CD4-positive, CD25-positive, alpha-beta regulatory T cell (primary cell): ENCODE measurements around the gene GJA3. TPM values are rescaled to one million over a fixed set of nuclear protein-coding genes. Genes with fewer than 3 reads are reported as not detected.

Source experiments
- ATAC-seq, 2 donors: fragments of 150-1000 bp; cut with Tn5 transposase; one replicate each; pipeline ENCODE4 v1.10.0; 2021; ENCODE audit warnings: low read depth in 2 of 2, moderate number of reproducible peaks in 2 of 2, moderate library complexity in 1 of 2
- DNase-seq, 3 donors: peaks; one replicate each; pipeline versions ENCODE4 v3.0.0 to v3.0.0-alpha.2; 2012 to 2022; ENCODE audit warnings: mixed read lengths in 1 of 3
- H3K27ac ChIP-seq: one replicate; pipeline ENCODE4 v1.7.0; 2013; ENCODE audit warnings: mild to moderate bottlenecking, low read length; ENCODE audit not compliant: insufficient read depth, poor library complexity, severe bottlenecking
- H3K27me3 ChIP-seq: one replicate; pipeline ENCODE4 v1.7.0; 2013; ENCODE audit warnings: low read length; ENCODE audit not compliant: control insufficient read depth, insufficient read depth
- H3K36me3 ChIP-seq: one replicate; pipeline ENCODE4 v1.7.0; 2013; ENCODE audit warnings: mild to moderate bottlenecking, low read length, moderate library complexity; ENCODE audit not compliant: control insufficient read depth, insufficient read depth
- H3K4me1 ChIP-seq: 2 replicates; pipeline ENCODE4 v1.7.0; 2013; ENCODE audit warnings: mild to moderate bottlenecking, low read length; ENCODE audit not compliant: insufficient read depth, control insufficient read depth, poor library complexity, severe bottlenecking
- H3K4me3 ChIP-seq: one replicate; pipeline ENCODE4 v1.7.0; 2013; ENCODE audit warnings: low read depth, mild to moderate bottlenecking, low read length, moderate library complexity
- H3K9me3 ChIP-seq, 2 experiments: 1 replicate in 1 of 2; 2 replicates in 1 of 2; pipeline ENCODE4 v1.7.0; 2013; ENCODE audit warnings: low read length in 2 of 2, mild to moderate bottlenecking in 1 of 2, moderate library complexity in 1 of 2; ENCODE audit not compliant: control insufficient read depth in 2 of 2
- H3K27ac Mint-ChIP-seq, 3 donors: one replicate each; pipeline ENCODE4 v1.8.0; 2020 to 2022; ENCODE audit warnings: mild to moderate bottlenecking in 3 of 3, mixed read lengths in 3 of 3, moderate library complexity in 2 of 3
- H3K27me3 Mint-ChIP-seq: one replicate; pipeline ENCODE4 v1.8.0; 2022; ENCODE audit warnings: mild to moderate bottlenecking, mixed read lengths
- H3K36me3 Mint-ChIP-seq: one replicate; pipeline ENCODE4 v1.8.0; 2020; ENCODE audit warnings: mixed read lengths
- H3K4me1 Mint-ChIP-seq, 4 donors: one replicate each; pipeline ENCODE4 v1.8.0; 2020 to 2022; ENCODE audit warnings: mixed read lengths in 4 of 4, mild to moderate bottlenecking in 1 of 4
- H3K4me3 Mint-ChIP-seq, 4 donors: one replicate each; pipeline ENCODE4 v1.8.0; 2020 to 2022; ENCODE audit warnings: mild to moderate bottlenecking in 4 of 4, mixed read lengths in 4 of 4, moderate library complexity in 3 of 4
- H3K9me3 Mint-ChIP-seq, 7 donors: one replicate each; pipeline ENCODE4 v1.8.0; 2020 to 2022; ENCODE audit warnings: mixed read lengths in 7 of 7, mild to moderate bottlenecking in 3 of 7, moderate library complexity in 2 of 7
- polyA plus RNA-seq, 4 donors: library from polyadenylated mRNA; unstranded; fragments of 300-500 nt; fragmentation: Illumina TruSeq; gene quantifications; one replicate each; pipeline ENCODE4 v1.2.3, GENCODE V29; 2021
- total RNA-seq: library from RNA; stranded (reverse); gene quantifications from one replicate; pipeline ENCODE4 v1.2.3, GENCODE V29; 2022

The GJA3 gene
- total and polyA plus RNA-seq, 5 donors from 2014 or later = 0.06 TPM; not detected in 4

GRCh38 chr13:20144141-20144850 is 16.6 kb downstream of the GJA3 start:
- no peak for ATAC-seq

DNA sequence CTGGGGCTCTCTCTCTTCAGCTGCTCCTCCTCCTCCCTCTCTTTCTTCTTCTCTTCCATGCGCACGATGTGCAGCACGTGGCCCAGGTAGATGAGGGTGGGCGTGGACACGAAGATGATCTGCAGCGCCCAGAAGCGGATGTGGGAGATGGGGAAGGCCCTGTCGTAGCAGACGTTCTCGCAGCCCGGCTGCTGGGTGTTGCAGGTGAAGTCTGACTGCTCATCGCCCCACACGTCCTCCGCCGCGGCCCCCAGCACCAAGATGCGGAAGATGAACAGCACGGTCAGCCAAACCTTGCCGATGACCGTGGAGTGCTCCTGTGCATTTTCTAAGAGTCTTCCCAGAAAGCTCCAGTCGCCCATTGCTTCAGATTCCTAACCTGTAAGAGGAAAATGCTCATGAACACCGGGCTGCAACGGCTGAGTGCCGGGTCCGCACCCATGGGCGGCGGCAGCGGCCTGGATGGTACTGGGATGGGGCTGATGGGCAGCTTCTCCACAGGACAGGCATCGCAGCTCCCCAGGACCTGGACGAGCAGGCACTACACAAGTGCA is 17.8 kb downstream of the GJA3 start:
- peaks cover 0 to 2% (median 0%) of the 10 kb centered on the region in 7 donors for H3K9me3 Mint-ChIP-seq
- no peaks in the 10 kb centered on the region for H3K36me3 Mint-ChIP-seq
- H3K27ac Mint-ChIP-seq = no peak overlapping the region
- no peaks in the 10 kb centered on the region for H3K9me3 ChIP-seq
- H3K4me1 Mint-ChIP-seq = peaks cover 0 to 6% (median 2%) of the 10 kb centered on the region in 4 donors
- H3K27me3 ChIP-seq = peaks cover 29% of the 10 kb centered on the region
- H3K4me1 ChIP-seq = no peaks in the 10 kb centered on the region
- ATAC-seq (no peak), DNase-seq (no peak)
- peaks cover 79% of the 10 kb centered on the region for H3K27me3 Mint-ChIP-seq
- H3K4me3 Mint-ChIP-seq = peak overlapping the region in 1 of 4 donors; percentile 45
- no peak overlapping the region for H3K27ac ChIP-seq
- H3K36me3 ChIP-seq = no peaks in the 10 kb centered on the region
- no peak overlapping the region for H3K4me3 ChIP-seq

More at GRCh38 chr13:20144141-20144850, 16.6 kb downstream of the GJA3 start:
- peaks cover 69% of the 10 kb centered on the region for H3K27me3 Mint-ChIP-seq
- H3K4me3 ChIP-seq = no peak overlapping the region
- H3K9me3 ChIP-seq = no peaks in the 10 kb centered on the region
- no peaks in the 10 kb centered on the region for H3K36me3 ChIP-seq
- H3K9me3 Mint-ChIP-seq = peaks cover 0 to 2% (median 0%) of the 10 kb centered on the region in 7 donors
- H3K4me1 ChIP-seq = no peaks in the 10 kb centered on the region
- H3K27ac Mint-ChIP-seq = no peak overlapping the region
- H3K4me1 Mint-ChIP-seq = peaks cover 0 to 6% (median 2%) of the 10 kb centered on the region in 4 donors
- H3K27me3 ChIP-seq = peaks cover 21% of the 10 kb centered on the region
- no peak overlapping the region for H3K4me3 Mint-ChIP-seq
- no peak for DNase-seq
- H3K36me3 Mint-ChIP-seq = no peaks in the 10 kb centered on the region
- H3K27ac ChIP-seq = no peak overlapping the region

GRCh38 chr13:20142023-20142926 is 18.6 kb downstream of the GJA3 start:
- H3K4me1 Mint-ChIP-seq = peaks cover 0 to 6% (median 2%) of the 10 kb centered on the region in 4 donors

GRCh38 chr13:20141238-20142022 is 19.4 kb downstream of the GJA3 start:
- H3K36me3 Mint-ChIP-seq = no peaks in the 10 kb centered on the region
- H3K27me3 Mint-ChIP-seq = peaks cover 69% of the 10 kb centered on the region
- Histone ChIP-seq H3K4me3 (no peak overlapping the region), H3K36me3 (no peaks in the 10 kb centered on the region), H3K4me1 (peaks cover 4% of the 10 kb centered on the region), H3K9me3 (no peaks in the 10 kb centered on the region), H3K27ac (no peak overlapping the region), H3K27me3 (peaks cover 28% of the 10 kb centered on the region)
- ATAC-seq (no peak), DNase-seq (no peak)
- no peak overlapping the region for H3K27ac Mint-ChIP-seq
- H3K4me3 Mint-ChIP-seq = peak overlapping the region in 1 of 4 donors; percentile 28
- peaks cover 0 to 6% (median 2%) of the 10 kb centered on the region in 4 donors for H3K4me1 Mint-ChIP-seq
- H3K9me3 Mint-ChIP-seq = peaks cover 0 to 2% (median 0%) of the 10 kb centered on the region in 7 donors

More at GRCh38 chr13:20142023-20142926, 18.6 kb downstream of the GJA3 start:
- H3K9me3 ChIP-seq = no peaks in the 10 kb centered on the region
- H3K4me1 ChIP-seq = no peaks in the 10 kb centered on the region
- H3K27ac ChIP-seq = no peak overlapping the region
- no peak overlapping the region for H3K4me3 ChIP-seq
- no peaks in the 10 kb centered on the region for H3K36me3 ChIP-seq
- Mint-ChIP-seq H3K4me3 (no peak overlapping the region), H3K27me3 (peaks cover 78% of the 10 kb centered on the region), H3K9me3 (peaks cover 0 to 2% (median 0%) of the 10 kb centered on the region in 7 donors), H3K36me3 (no peaks in the 10 kb centered on the region), H3K27ac (no peak overlapping the region)
- H3K27me3 ChIP-seq = peaks cover 28% of the 10 kb centered on the region
- ATAC-seq (no peak), DNase-seq (no peak)

DNA sequence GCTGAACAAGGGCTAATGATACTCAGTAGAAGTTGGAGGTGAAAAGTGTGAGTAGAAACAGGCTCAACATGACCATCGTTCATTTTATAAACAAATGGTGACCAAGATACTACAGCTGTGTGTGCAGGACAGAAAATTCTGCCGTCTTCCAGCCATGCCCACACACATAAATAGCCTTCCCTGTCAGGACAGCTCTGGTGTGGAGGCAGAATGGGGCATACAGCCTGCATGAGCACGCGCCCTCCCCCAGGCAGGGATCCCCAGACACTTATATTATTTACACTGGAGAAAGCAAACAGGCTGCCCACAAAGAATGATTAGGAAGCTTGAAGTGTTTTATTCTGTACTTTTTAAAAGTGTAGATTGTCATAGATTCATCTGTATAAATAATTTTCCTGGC is 20.4 kb downstream of the GJA3 start:
- H3K27me3 Mint-ChIP-seq = peaks cover 61% of the 10 kb centered on the region
- no peak for DNase-seq
- H3K27me3 ChIP-seq = peaks cover 28% of the 10 kb centered on the region

DNA sequence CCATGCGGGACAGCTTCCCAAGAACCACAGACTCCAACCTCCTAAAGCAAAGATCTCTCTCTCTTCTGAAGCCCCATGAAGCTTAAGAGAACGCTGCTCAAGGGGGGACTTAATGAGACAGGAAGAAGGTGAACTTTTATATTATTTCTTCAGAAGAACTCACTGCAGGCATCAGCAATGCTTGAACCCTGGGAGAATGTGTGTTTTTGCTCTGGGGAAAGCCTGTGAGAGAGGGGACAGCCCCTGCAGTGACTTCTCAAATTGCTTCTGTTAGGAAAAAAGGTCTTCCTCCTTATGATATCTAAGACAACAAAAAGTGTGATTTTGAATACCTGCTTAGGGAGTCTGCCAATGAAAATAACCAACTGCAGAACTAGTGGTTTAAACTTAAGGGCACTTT is 23.0 kb downstream of the GJA3 start:
- DNase-seq = no peak
- H3K27me3 ChIP-seq = peaks cover 37% of the 10 kb centered on the region
- Mint-ChIP-seq H3K4me3 (no peak overlapping the region), H3K4me1 (peaks cover 0 to 4% (median 0%) of the 10 kb centered on the region in 4 donors), H3K36me3 (no peaks in the 10 kb centered on the region), H3K9me3 (peaks cover 0 to 2% (median 0%) of the 10 kb centered on the region in 7 donors), H3K27ac (no peak overlapping the region), H3K27me3 (peaks cover 50% of the 10 kb centered on the region)
- H3K27ac ChIP-seq = no peak overlapping the region
- H3K36me3 ChIP-seq = no peaks in the 10 kb centered on the region
- peaks cover 4% of the 10 kb centered on the region for H3K4me1 ChIP-seq
- no peak for ATAC-seq
- H3K4me3 ChIP-seq = no peak overlapping the region
- no peaks in the 10 kb centered on the region for H3K9me3 ChIP-seq

More for the DNA sequence above, 20.4 kb downstream of the GJA3 start:
- H3K36me3 ChIP-seq = no peaks in the 10 kb centered on the region
- no peak overlapping the region for H3K27ac ChIP-seq
- H3K9me3 ChIP-seq = no peaks in the 10 kb centered on the region
- ATAC-seq = no peak
- no peak overlapping the region for H3K4me3 ChIP-seq
- Mint-ChIP-seq H3K4me1 (peaks cover 0 to 6% (median 2%) of the 10 kb centered on the region in 4 donors), H3K27ac (no peak overlapping the region), H3K36me3 (no peaks in the 10 kb centered on the region), H3K9me3 (peaks cover 0 to 2% (median 0%) of the 10 kb centered on the region in 7 donors), H3K4me3 (no peak overlapping the region)
- peaks cover 4% of the 10 kb centered on the region for H3K4me1 ChIP-seq
